Activated naive CD4-positive, alpha-beta T cell treated with Interleukin-2 at 50 U/mL for 16 hours (primary cell): Measurements from ENCODE around the gene UTS2R.

Experiments
- DNase-seq: peaks from one replicate; pipeline ENCODE4 v3.0.0-alpha.2; 2020

The UTS2R gene

GRCh38 chr17:82390015-82390859 is 18.7 kb downstream of the UTS2R start:
- DNase-seq: no peak

DNA sequence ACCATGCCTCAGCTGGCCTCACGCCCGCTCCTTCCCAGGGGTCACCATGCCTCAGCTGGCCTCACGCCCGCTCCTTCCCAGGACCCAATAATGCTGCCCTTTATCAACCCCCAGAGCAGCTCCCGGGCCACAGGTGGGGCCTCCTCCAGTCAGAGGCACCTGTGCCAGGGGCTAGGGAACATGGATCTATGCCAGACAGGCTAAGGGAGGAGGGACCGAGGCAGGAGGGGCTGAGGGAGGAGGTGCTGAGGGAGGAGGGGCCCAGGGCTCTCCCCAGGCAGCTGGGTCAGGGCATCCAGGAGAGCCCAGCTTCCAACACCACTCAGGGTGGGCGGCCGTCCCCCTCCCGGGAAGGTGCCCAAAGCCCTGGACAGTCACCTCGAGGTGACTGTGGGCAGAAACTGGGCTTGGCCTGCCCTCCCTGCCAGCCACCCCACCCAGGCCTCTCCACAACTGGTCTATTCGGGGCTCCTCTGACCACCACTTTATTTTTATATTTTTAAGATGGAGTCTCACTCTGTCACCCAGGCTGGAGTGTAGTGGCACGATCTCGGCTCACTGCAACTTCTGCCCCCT is 19.4 kb downstream of the UTS2R start:
- DNase-seq: no peak

DNA sequence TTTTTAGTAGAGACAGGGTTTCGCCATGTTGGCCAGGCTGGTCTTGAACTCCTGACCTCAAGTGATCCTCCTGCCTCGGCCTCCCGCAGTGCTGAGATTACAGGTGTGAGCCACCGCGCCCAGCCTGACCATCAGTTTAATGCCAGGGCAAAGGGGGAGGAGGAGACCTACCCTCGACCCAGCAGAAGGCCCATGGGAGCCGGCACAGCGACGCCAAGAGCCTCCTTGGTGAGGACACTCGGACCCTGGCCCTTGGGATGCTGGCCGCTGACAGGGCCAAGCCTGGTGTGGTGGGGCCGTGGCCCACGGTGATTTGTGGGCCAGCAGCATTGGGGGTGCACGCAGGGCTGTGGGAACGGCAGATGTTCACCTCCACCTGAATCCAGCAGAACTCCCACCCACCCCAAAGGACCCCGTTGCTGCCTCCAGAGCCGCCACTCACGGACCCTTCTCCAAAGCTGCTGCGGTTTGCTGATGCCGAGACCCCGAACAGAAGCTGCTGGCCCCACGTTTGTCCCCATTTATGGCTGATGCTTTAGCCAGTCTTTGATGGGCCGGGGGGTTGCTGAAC is 20.0 kb downstream of the UTS2R start:
- DNase-seq: no peak

- no peak for DNase-seq
These were observed 20.8 kb downstream of the UTS2R start for GRCh38 chr17:82392209-82392920.

GRCh38 chr17:82392941-82393340 is 21.4 kb downstream of the UTS2R start:
- no peak for DNase-seq

DNA sequence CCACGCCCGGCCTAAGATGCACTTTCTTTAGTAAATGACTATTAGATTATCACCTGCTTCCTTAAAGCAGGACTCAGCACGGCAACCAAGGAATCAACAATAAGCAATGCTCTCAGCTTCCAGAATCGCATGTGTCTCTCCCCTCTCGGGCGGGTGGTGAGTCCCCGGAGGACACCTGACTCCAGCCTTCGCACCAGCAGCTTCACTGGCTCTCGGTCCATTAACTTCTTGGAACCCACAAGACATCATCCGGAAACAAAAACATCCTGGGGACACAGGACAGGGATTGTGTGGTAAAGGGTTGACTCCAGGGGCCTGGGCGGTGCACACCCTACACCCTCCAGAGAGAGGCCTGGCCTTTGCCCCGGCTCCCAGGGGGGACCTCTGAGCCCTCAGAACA is 22.7 kb downstream of the UTS2R start:
- DNase-seq: no peak

- no peak for DNase-seq
These were observed 25.3 kb downstream of the UTS2R start for GRCh38 chr17:82396601-82397435.

GRCh38 chr17:82397449-82398335 is 26.1 kb downstream of the UTS2R start:
- no peak for DNase-seq

DNA sequence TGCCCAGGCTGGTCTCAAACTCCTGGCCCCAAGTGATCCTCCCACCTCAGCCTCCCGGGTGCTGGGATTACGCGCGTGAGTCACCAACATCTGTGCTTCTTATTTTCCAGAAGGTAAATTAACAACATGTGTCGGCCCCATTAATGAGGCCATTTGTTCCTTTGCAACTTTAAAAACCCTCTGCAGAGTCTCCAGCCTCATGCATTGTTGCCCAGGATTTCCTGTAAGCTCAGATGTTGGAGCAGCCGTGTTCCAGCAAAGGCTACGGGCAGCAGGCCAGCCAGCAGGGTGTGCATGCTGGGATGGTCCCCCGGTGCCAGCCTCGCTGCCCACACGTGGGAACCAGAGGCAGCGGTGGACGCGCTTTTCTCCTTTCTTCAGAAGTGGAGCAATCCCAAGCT is 27.5 kb downstream of the UTS2R start:
- no peak for DNase-seq

GRCh38 chr17:82399601-82400101 is 28.1 kb downstream of the UTS2R start:
- no peak for DNase-seq

DNA sequence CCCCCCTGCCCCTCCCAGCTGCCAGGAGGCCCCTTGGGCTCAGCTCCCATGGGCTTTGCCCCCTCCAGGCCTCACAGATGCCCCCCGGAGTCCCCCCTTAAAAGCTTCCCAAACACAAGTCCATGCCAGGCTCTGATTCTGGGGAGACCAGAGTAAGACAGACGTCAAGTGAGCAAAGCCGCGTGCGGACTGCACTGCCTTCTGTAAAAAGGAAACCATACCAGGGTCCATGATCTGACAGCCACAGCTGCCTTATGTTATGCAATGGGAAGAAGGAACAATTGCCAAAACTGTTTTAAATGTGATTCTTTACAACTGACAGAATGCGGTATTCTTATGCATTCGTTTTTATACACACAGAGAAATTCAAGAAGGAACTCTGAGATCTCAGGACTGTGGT is 28.6 kb downstream of the UTS2R start:
- no peak for DNase-seq

DNA sequence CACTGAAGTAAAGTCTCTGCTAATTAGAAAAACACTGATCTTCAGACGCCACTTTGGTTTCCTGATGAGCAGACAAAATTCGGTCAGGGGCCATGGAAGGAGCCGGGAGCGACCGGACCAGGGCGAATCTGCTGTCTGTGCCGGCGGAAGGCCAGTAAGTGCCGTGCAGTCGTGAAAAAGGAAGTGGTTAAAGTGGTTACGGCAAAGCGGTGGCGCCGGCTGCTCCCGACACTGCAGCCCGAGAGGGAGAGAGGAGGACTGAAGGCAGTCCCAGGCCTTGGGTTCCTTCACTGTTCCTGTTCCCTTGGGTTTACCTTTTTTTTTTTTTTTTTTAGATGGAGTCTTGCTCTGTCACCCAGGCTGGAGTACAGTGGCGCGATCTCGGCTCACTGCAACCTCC is 29.3 kb downstream of the UTS2R start:
- DNase-seq: peak; percentile 52

DNA sequence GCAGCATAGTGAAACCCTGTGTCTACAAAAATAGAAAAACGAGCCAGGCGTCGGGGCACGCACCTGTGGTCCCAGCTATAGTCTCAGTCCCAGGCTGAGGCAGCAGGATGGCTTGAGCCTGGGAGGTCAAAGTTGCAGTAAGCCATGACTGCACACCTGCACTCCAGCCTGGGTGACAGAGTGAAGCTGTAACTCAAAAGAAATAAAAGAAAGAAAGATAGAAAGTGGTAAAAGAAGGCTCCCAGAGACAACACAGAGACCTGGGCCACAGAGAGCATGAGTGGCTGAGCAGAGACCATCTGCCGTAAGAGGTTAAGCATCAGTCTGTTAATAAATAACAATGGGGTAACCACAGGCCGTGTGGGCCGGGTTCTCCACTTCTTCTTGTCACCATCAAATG is 31.3 kb downstream of the UTS2R start:
- DNase-seq: no peak

DNA sequence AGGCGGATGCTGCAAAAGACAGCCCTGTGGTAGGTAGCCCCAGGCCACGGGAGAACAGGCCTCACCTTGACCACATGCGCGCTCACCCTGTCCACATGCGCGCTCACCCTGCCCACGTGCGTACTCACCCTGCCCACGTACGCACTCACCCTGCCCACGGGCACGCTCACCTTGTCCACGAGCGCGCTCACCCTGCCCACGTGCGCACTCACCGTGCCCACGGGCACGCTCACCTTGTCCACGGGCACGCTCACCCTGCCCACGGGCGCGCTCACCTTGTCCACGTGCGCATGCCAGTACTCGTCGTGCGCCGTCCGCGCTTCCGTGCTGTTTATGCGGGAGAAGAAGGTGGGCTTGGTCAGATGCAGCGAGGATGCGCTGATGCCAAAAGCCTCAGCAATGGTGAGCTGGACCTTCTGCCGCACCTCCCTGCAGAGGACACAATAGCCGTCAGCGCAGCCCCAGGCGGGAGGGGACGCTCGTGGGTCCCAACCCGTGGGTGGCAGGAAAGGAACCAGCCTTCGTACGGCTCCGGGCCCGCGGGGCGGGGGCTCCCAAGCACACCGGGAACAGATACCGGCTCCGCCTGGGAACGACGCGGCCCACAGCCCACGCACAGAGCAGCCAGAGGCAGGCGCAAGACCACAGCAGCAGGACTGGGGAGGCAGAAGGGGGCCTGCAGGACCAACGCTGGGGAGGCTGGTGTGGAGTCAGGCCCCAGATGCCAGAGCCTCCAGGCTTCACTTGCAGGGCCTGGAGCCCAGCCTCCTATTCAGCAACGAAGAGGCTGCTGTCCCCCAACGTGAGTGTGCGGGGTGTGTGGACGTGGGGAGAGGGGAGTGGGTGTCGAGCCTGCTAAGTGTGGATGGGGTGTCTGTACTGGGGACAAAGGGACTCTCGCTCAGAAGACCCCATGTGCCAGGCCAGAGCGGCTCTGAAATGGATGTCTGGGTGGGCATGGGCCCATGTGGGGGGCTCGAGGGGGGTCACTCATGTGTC is 32.4 kb downstream of the UTS2R start:
- no peak for DNase-seq

- DNase-seq: no peak
These were observed 33.5 kb downstream of the UTS2R start for GRCh38 chr17:82405051-82405450.

- DNase-seq: no peak
These were observed 34.6 kb downstream of the UTS2R start for GRCh38 chr17:82406131-82406671.

DNA sequence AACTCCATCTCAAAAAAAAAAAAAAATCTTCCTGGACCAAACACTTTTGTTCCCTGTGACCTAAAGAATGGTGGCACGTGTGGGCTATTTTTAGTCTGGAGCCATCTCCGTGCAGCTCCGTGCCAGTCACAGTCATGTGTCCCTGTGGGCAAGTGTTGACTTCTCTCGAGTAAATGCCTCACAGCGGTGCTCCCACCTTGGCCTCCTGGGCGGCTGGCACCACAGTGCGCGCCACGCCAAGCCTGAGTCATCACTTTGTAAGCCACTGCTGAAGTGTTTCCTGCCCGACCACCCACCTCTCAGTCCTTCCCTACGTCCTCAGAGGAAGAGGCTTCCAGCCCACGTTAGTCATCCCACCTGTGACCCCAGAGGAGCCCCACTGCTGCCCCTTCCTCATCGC is 35.7 kb downstream of the UTS2R start:
- DNase-seq: no peak

- DNase-seq: no peak
These were observed 36.8 kb downstream of the UTS2R start for GRCh38 chr17:82408288-82408937.

- DNase-seq: no peak
These were observed 37.4 kb downstream of the UTS2R start for GRCh38 chr17:82408938-82409318.
